Stimulated activated CD8-positive, alpha-beta memory T cell treated with anti-CD3 and anti-CD28 coated beads, Interleukin-12 subunit alpha, Interleukin-12 subunit beta, amount 100 ng/mL, for 1 hour (primary cell): ENCODE data around the gene CPA5.

Experiments used
- DNase-seq: peaks from one replicate; pipeline ENCODE4 v3.0.0-alpha.2; 2020; ENCODE audit warnings: low read depth

Gene CPA5

GRCh38 chr7:130379532-130379920, 34.9 kb downstream of the CPA5 start:
- no peak for DNase-seq

- DNase-seq: no peak
Observed at GRCh38 chr7:130379921-130380860, 35.6 kb downstream of the CPA5 start, which contains the start of gene CPA1. TSS of gene CPA1 (plus strand) at chr7:130380494. CDS start at chr7:130380521, 27 bp downstream.

GRCh38 chr7:130380861-130381455, 36.3 kb downstream of the CPA5 start:
- DNase-seq: no peak

- no peak for DNase-seq
Observed at GRCh38 chr7:130381468-130382312, 37.1 kb downstream of the CPA5 start.

- DNase-seq: no peak
Observed at GRCh38 chr7:130383187-130383980, 38.8 kb downstream of the CPA5 start.

- no peak for DNase-seq
Observed at GRCh38 chr7:130384371-130384801, 39.8 kb downstream of the CPA5 start.

- DNase-seq: no peak
Observed at GRCh38 chr7:130384841-130385599, 40.4 kb downstream of the CPA5 start.

GRCh38 chr7:130385600-130386066, 41.0 kb downstream of the CPA5 start:
- DNase-seq: no peak

GRCh38 chr7:130386876-130387275, 42.3 kb downstream of the CPA5 start:
- no peak for DNase-seq

GRCh38 chr7:130387306-130387627, 42.7 kb downstream of the CPA5 start:
- no peak for DNase-seq

GRCh38 chr7:130387628-130388403, 43.2 kb downstream of the CPA5 start:
- DNase-seq: no peak

- no peak for DNase-seq
Observed at GRCh38 chr7:130388671-130389070, 44.1 kb downstream of the CPA5 start.

- DNase-seq: no peak
Observed at GRCh38 chr7:130390486-130390885, 45.9 kb downstream of the CPA5 start.

- no peak for DNase-seq
Observed at GRCh38 chr7:130393101-130393561, 48.5 kb downstream of the CPA5 start.

- DNase-seq: no peak
Observed at GRCh38 chr7:130393841-130394411, 49.3 kb downstream of the CPA5 start.

GRCh38 chr7:130394421-130395195, 50.0 kb downstream of the CPA5 start:
- peak; percentile 6 for DNase-seq

GRCh38 chr7:130395421-130395820, 50.8 kb downstream of the CPA5 start:
- DNase-seq: no peak

- no peak for DNase-seq
Observed at GRCh38 chr7:130396109-130396508, 51.5 kb downstream of the CPA5 start.
